OCI-LY7 (cell line): Measurements from ENCODE around the gene VWA2. TPM values are rescaled to one million over a fixed set of nuclear protein-coding genes. Genes with fewer than 3 reads are reported as not detected.

Experiments used
- Bru-seq: library from RNA; stranded (reverse); fragments of 400-500 nt; gene quantifications from one replicate; lab custom pipeline; 2021; lab: Mats Ljungman, UMichigan
- BruChase-seq, 2 experiments: library from RNA; stranded (reverse); fragments of 400-500 nt; gene quantifications; one replicate each; lab custom pipeline; 2021; lab: Mats Ljungman, UMichigan
- BruUV-seq: library from RNA; stranded (reverse); fragments of 400-500 nt; replicated peaks from 2 replicates; lab custom pipeline; 2021; lab: Mats Ljungman, UMichigan
- CTCF ChIA-PET: fragments of 300-600 bp; sonication (Branson Sonifier 250); formaldehyde crosslinking; loops from one replicate; lab custom pipeline; 2022; ENCODE audit warnings: antibody characterized with exemption; ENCODE audit not compliant: unreplicated experiment; lab: Charles Lee
- POLR2A ChIA-PET: fragments of 300-600 bp; sonication (Branson Sonifier 250); formaldehyde crosslinking; loops from one replicate; lab custom pipeline; 2022; ENCODE audit warnings: antibody characterized with exemption; lab: Charles Lee
- DNase-seq: peaks from one replicate; pipeline ENCODE4 v3.0.0-alpha.2; 2015; ENCODE audit warnings: low spot score
- H2AFZ ChIP-seq: fragments of 200-600 bp; sonication (generic), shearing (Covaris generic); 2 replicates; pipeline ENCODE4 v1.6.1; 2014; ENCODE audit warnings: mild to moderate bottlenecking, antibody characterized with exemption, low read length, moderate library complexity
- H3K27ac ChIP-seq: fragments of 200-600 bp; sonication (generic); 2 replicates; pipeline ENCODE4 v1.5.1; 2014; ENCODE audit warnings: mixed run types, low read depth, mild to moderate bottlenecking, moderate library complexity, low read length, inconsistent platforms; ENCODE audit not compliant: poor library complexity, severe bottlenecking
- H3K36me3 ChIP-seq: fragments of 200-600 bp; sonication (generic); 2 replicates; pipeline ENCODE4 v1.6.1; 2014; ENCODE audit warnings: mild to moderate bottlenecking, antibody characterized with exemption, low read length, moderate library complexity, mixed read lengths; ENCODE audit not compliant: insufficient read depth
- H3K4me1 ChIP-seq: fragments of 200-600 bp; sonication (generic); 2 replicates; pipeline ENCODE4 v1.5.1; 2014; ENCODE audit warnings: mild to moderate bottlenecking, low read length; ENCODE audit not compliant: insufficient read depth, poor library complexity, severe bottlenecking
- H3K4me2 ChIP-seq: fragments of 200-600 bp; sonication (generic); 2 replicates; pipeline ENCODE4 v1.6.1; 2014; ENCODE audit warnings: mild to moderate bottlenecking, low read length
- H3K4me3 ChIP-seq: fragments of 200-600 bp; sonication (generic); 2 replicates; pipeline ENCODE4 v1.5.1; 2014; ENCODE audit warnings: mild to moderate bottlenecking, low read depth, low read length; ENCODE audit not compliant: poor library complexity, severe bottlenecking
- H3K79me2 ChIP-seq: fragments of 200-600 bp; sonication (generic); 2 replicates; pipeline ENCODE4 v1.6.1; 2016; ENCODE audit warnings: low read depth, mild to moderate bottlenecking, low read length, moderate library complexity, mixed read lengths; ENCODE audit not compliant: insufficient read depth
- H3K9me2 ChIP-seq: fragments of 200-600 bp; sonication (generic); 2 replicates; pipeline ENCODE4 v1.6.1; 2016; ENCODE audit warnings: mild to moderate bottlenecking, low read length, mixed read lengths; ENCODE audit not compliant: insufficient read depth
- H3K9me3 ChIP-seq: fragments of 200-600 bp; sonication (generic); 2 replicates; pipeline ENCODE4 v1.6.1; 2014; ENCODE audit warnings: mild to moderate bottlenecking, mixed run types, low read length, mixed read lengths
- H4K20me1 ChIP-seq: fragments of 200-600 bp; sonication (generic); 2 replicates; pipeline ENCODE4 v1.6.1; 2014; ENCODE audit warnings: mild to moderate bottlenecking, antibody characterized with exemption, low read length, moderate library complexity, mixed read lengths; ENCODE audit not compliant: insufficient read depth
- CTCF ChIP-seq: fragments of 200-600 bp; sonication (generic); conservative IDR thresholded peaks from 2 replicates; pipeline ENCODE4 v1.5.1; 2014; ENCODE audit warnings: mild to moderate bottlenecking, antibody characterized with exemption, low read length, moderate library complexity, mixed read lengths
- EZH2phosphoT487 ChIP-seq: fragments of 200-600 bp; sonication (generic); IDR thresholded peaks from 2 replicates; pipeline ENCODE4 v1.6.1; 2018; ENCODE audit warnings: low read depth, borderline replicate concordance, mild to moderate bottlenecking, mixed run types, antibody characterized with exemption, low read length, moderate library complexity, mixed read lengths
- intact Hi-C: fragments of 100-400 bp; cut with micrococcal nuclease; formaldehyde crosslinking; loops from one replicate; pipeline ENCODE4 v1.10.0; 2022; ENCODE audit not compliant: unreplicated experiment
- long read RNA-seq: library from polyadenylated mRNA; stranded (forward); transcript quantifications from one replicate; pipeline ENCODE4 v2.0.0, GENCODE V29; 2022
- total RNA-seq, 2 experiments: library from RNA; depleted of rRNA in 1 of 2; stranded (reverse); fragments of >200 nt in 1 of 2; shearing (Covaris generic) in 1 of 2; gene quantifications; 2 replicates each; pipeline ENCODE4 v1.2.3, GENCODE V29; 2014 to 2022

VWA2 gene
- total RNA-seq (2014; rRNA removed; shearing (Covaris generic)), result not detected in 2 replicates
- not detected in 2 replicates for total RNA-seq (2022)
- not detected for Bru-seq, nascent RNA
- BruChase-seq, experiment 1, labeled RNA remaining after a 6-hour chase, result not detected
- BruChase-seq, experiment 2, labeled RNA remaining after a 2-hour chase, result not detected
- long read RNA-seq, partial matches to known transcripts, result 0 of 2 reads
- long read RNA-seq, other reads (novel, unspliced or antisense), result 2 of 2 reads

GRCh38 chr10:114239117-114239993 is at the start of gene VWA2:
Gene VWA2 (plus strand): TSS chr10:114239254. CDS start chr10:114248714, 9,460 bp downstream.
- no peaks in the 10 kb centered on the region for H4K20me1 ChIP-seq
- ChIA-PET POLR2A (interaction anchor here (0.6 to 0.7 kb wide), 2 partner anchors 504 to 638 kb away, joined by 3 read pairs; no protein-coding TSS in a partner anchor), CTCF (no interaction called here)
- peak within 1 kb of the TSS; percentile 34 for H3K4me2 ChIP-seq
- no peaks in the 10 kb centered on the region for H3K79me2 ChIP-seq
- intact Hi-C loops, result no loop called here
- no peak within 1 kb of the TSS for H2AFZ ChIP-seq
- H3K36me3 ChIP-seq, result no peaks in the 10 kb centered on the region
- no peak within 1 kb of the TSS for H3K4me3 ChIP-seq
- no peak within 1 kb of the TSS for H3K27ac ChIP-seq
- no peaks in the 10 kb centered on the region for H3K9me3 ChIP-seq
- peak; percentile 23 for DNase-seq
- TF ChIP-seq CTCF (no peak; the same call in 1 of the 2 replicates), EZH2phosphoT487 (no peak)
- no peaks in the 10 kb centered on the region for H3K9me2 ChIP-seq
- BruUV-seq, result no TSS peak
- no peaks in the 10 kb centered on the region for H3K4me1 ChIP-seq

GRCh38 chr10:114189700-114190099 is 49.4 kb upstream of the VWA2 start:
- H3K36me3 ChIP-seq, result no peaks in the 10 kb centered on the region
- H3K9me2 ChIP-seq, result no peaks in the 10 kb centered on the region
- ChIA-PET CTCF (no interaction called here), POLR2A (interaction anchor here (1.4 kb wide), 1 partner anchor 13 kb away, joined by 4 read pairs; no protein-coding TSS in a partner anchor)
- H2AFZ ChIP-seq, result no peak overlapping the region
- no peak for DNase-seq
- intact Hi-C loops, result no loop called here
- H3K4me2 ChIP-seq, result no peak overlapping the region
- no peak overlapping the region for H3K27ac ChIP-seq
- no peak overlapping the region for H3K4me3 ChIP-seq
- no peaks in the 10 kb centered on the region for H4K20me1 ChIP-seq
- H3K4me1 ChIP-seq, result peaks cover 8% of the 10 kb centered on the region
- no TSS peak for BruUV-seq
- no peaks in the 10 kb centered on the region for H3K79me2 ChIP-seq
- TF ChIP-seq EZH2phosphoT487, result no peak
- no peak for TF ChIP-seq CTCF
- H3K9me3 ChIP-seq, result no peaks in the 10 kb centered on the region

- no peak overlapping the region for H2AFZ ChIP-seq
- intact Hi-C loops, result no loop called here
- no peaks in the 10 kb centered on the region for H3K9me3 ChIP-seq
- H3K79me2 ChIP-seq, result no peaks in the 10 kb centered on the region
- CTCF ChIA-PET, result no interaction called here
- H3K27ac ChIP-seq, result no peak overlapping the region
- BruUV-seq, result no TSS peak
- H3K36me3 ChIP-seq, result no peaks in the 10 kb centered on the region
- no peak overlapping the region for H3K4me3 ChIP-seq
- DNase-seq, result no peak
- TF ChIP-seq EZH2phosphoT487 (no peak), CTCF (no peak)
- POLR2A ChIA-PET, result no interaction called here
- no peaks in the 10 kb centered on the region for H4K20me1 ChIP-seq
- no peaks in the 10 kb centered on the region for H3K9me2 ChIP-seq
- H3K4me2 ChIP-seq, result no peak overlapping the region
- H3K4me1 ChIP-seq, result no peaks in the 10 kb centered on the region
Measured at GRCh38 chr10:114195079-114195478, 44.0 kb upstream of the VWA2 start.
